Choroid plexus epithelial cell (primary cell): ENCODE data around the gene FBXO8.
A peak's percentile ranks its signal among the peaks of the same experiment; 100 is the strongest.
"Not testable (repeated sequence)": the region's sequence is repeated elsewhere in the genome, so short reads cannot be mapped to it uniquely, and the experiment has no call there.

ENCODE experiments used
- DNase-seq: peaks from one replicate; pipeline ENCODE4 v3.0.0-alpha.2; 2010; ENCODE audit warnings: low read depth
- H3K4me3 ChIP-seq: 2 replicates; pipeline ENCODE4 v1.5.1; 2011; ENCODE audit warnings: low read depth, mild to moderate bottlenecking, control low read depth, low read length, moderate library complexity
- TF ChIP-seq, protein P1 (sequence below): conservative IDR thresholded peaks from 2 replicates; pipeline ENCODE4 v1.5.1; 2011; ENCODE audit warnings: low read depth, mild to moderate bottlenecking, control low read depth, inconsistent platforms, low read length, moderate library complexity

The FBXO8 gene

DNA sequence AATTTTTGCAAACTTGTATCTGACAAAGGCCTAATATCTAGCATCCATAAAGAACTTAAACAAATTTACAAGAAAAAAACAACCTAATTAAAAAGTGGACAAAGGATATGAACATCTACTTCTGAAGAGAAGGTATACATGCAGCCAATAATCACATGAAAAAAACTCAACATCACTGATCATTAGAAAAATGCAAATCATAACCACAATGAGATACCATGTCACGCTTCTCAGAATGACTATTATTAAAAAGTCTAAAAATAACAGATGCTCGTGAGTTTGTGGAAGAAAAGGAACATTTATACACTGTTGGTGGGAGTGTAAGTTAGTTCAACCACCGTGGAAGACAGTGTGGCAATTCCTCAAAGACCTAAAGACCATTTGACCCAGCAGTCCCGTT is 24.2 kb upstream of the FBXO8 start:
- TF ChIP-seq, protein P1, sequence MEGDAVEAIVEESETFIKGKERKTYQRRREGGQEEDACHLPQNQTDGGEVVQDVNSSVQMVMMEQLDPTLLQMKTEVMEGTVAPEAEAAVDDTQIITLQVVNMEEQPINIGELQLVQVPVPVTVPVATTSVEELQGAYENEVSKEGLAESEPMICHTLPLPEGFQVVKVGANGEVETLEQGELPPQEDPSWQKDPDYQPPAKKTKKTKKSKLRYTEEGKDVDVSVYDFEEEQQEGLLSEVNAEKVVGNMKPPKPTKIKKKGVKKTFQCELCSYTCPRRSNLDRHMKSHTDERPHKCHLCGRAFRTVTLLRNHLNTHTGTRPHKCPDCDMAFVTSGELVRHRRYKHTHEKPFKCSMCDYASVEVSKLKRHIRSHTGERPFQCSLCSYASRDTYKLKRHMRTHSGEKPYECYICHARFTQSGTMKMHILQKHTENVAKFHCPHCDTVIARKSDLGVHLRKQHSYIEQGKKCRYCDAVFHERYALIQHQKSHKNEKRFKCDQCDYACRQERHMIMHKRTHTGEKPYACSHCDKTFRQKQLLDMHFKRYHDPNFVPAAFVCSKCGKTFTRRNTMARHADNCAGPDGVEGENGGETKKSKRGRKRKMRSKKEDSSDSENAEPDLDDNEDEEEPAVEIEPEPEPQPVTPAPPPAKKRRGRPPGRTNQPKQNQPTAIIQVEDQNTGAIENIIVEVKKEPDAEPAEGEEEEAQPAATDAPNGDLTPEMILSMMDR: no peak
- no peak for DNase-seq
- no peak overlapping the region for H3K4me3 ChIP-seq

DNA sequence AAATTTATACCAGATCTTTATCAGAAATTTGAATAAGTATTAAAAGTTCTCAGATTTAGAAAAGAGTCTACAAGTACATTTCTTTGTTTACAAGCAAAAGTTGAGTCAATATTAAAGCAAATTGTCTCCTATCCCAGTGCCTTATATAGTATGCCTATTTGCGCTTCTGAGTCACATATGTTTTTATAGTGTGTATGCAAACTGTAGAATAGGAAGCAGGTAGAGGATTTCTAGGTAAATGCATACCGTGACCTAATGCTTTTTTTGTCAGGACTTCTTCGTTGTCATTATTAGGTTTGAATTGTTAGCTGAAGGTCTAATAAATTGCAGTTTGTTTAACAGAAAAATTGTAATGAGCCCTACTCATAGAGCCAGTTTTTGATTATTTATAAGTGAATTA is 22.5 kb upstream of the FBXO8 start:
- no peak overlapping the region for H3K4me3 ChIP-seq
- TF ChIP-seq, protein P1: no peak
- DNase-seq: no peak

DNA sequence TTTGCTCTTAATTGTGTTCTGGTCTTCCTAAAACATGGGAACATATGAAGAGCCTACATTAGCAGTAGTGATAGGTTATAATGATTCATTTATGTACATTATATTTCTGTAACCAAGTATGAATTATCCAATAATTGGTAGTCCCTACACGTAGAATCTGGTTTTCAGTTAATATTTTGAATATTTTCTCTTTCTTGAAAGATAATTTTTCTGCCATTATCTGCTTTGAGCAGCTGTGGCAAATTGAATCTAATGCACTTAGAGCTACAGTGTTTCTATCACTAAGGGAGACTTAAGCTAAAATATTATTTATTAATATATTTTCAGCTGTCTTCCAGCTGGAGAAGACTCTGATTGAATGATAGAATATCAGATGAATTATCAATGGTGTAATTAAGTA is 21.2 kb upstream of the FBXO8 start:
- H3K4me3 ChIP-seq: no peak overlapping the region
- DNase-seq: no peak
- TF ChIP-seq, protein P1: no peak

DNA sequence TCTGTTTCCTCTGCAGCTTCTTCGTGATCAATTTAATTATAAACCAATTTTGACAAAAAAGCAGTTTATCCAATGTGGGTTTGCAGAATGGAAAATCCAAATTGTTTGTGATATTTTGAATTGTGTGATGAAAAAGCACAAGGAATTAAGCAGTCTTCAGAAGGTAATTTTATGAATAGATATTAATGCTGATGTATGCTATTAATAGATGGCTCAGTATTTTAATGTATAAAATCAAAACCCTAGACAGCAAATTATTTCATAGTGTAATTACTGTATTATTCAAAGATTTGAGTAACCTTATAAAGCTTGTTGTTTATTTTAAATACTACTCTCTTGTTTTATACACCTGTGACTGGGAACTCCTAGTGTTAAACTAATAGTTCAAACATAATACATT is 20.2 kb upstream of the FBXO8 start:
- TF ChIP-seq, protein P1: no peak
- H3K4me3 ChIP-seq: no peak overlapping the region
- DNase-seq: no peak

DNA sequence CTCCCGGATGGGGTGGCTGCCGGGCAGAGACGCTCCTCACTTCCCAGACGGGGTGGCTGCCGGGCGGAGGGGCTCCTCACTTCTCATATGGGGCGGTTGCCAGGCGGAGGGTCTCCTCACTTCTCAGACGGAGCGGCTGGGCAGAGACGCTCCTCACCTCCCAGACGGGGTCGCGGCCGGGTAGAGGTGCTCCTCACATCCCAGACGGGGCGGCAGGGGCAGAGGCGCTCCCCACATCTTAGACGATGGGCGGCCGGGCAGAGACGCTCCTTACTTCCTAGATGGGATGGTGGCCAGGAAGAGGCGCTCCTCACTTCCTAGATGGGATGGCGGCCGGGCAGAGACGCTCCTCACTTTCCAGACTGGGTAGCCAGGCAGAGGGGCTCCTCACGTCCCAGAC is 11.7 kb upstream of the FBXO8 start:
- not testable (repeated sequence) for H3K4me3 ChIP-seq, DNase-seq

DNA sequence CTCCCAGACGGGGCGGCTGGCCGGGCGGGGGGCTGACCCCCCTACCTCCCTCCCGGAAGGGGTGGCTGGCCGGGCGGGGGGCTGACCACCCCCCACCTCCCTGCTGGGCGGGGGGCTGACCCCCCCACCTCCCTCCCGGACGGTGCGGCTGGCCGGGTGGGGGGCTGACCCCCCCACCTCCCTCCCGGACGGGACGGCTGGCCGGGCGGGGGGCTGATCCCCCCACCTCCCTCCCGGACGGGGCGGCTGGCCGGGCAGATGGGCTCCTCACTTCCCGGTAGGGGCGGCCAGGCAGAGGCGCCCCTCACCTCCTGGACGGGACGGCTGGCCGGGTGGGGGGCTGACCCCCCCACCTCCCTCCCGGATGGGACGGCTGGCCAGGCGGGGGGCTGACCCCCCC is 11.2 kb upstream of the FBXO8 start:
- not testable (repeated sequence) for DNase-seq, H3K4me3 ChIP-seq

DNA sequence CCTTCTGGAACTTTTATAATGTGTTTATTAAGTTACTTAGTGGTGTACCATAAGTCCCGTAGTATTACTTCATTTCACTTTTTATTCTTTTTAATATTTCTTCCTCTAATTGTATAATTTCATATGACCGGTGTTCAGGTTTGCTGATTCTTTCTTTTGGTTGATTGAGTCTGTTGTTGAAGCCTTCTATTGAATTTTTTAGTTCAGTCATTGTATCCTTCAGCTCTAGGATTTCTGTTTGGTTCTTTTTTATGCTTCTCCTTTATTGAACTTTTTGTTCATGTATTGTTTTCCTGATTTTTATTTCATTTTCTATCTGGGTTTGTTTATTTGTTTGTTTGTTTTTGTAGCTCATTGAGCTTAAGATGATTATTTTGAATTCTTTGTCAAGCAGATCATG is 9.0 kb upstream of the FBXO8 start:
- peak; percentile 7 for DNase-seq
- no peak overlapping the region for H3K4me3 ChIP-seq
- TF ChIP-seq, protein P1: no peak

DNA sequence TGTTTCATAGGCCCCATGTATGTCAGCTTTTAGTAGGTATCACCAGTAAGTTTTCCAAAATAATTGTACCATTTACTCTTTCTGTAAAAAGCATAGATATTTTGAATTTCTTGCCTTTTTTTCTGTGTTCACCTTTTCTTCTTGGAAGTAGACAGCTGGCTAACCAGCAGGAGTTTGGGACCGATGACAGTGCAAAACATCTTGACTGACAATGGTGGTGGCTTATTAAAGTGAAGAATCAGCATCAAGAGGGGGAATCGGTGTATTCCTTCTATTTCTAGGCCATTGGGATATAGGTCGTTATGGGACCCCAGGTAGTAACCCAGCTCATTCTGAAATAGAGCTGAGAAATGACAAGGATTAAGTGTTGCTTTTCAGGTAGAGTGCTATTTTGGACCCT is 3.4 kb upstream of the FBXO8 start:
- no peak overlapping the region for H3K4me3 ChIP-seq
- no peak for DNase-seq
- TF ChIP-seq, protein P1: no peak
